ENCODE measurements around the gene TMC8. TPM values are rescaled to one million over a fixed set of nuclear protein-coding genes. Genes with fewer than 3 reads are reported as not detected.

TMC8 gene
- polyA plus RNA-seq, 1 donor from 2014 or later, result 0.41 TPM

DNA sequence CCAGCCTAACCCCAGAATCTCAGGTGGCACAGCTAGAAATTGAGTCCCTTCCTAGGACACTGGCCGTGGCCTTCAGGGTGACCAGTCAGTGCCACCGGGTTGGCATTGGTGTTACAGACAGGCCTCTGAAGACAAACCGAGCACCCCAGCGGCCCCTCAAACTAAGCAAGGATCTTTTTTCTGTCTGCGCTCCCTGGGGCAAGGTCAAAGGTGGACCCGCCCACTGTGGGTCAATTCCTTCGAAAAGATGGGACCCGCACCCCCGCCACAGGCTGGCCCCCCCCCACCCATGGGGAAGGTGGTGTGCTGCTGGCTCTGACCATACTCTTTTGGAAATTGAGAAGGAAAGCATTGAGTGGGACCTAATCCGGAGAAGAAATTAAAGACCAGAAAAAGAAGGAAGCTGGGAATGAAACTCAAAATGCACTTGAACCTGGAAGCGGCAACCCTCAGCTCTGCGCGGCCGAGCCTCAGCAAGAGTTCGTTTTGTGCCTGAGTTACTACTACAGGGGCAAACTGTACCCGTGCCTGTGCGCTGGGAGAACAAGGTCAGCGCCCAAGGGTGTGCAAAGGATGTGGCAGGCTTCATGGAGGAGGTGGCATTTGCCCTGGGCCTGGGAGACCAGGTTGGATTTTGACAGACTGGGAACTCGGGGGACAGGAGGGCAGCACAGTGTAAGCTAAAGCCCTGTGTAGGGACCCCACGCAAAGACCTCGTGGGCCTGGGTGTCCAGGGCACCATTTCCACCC lies 22.4 kb upstream of the TMC8 start:
- Histone ChIP-seq H3K36me3 (ENCODE audit: insufficient read depth, low read length) (peaks cover 12% of the 10 kb centered on the region), H3K27ac (ENCODE audit: low read length) (no peak overlapping the region), H3K79me2 (replicated peaks; ENCODE audit: insufficient read depth, low read length) (no peaks in the 10 kb centered on the region), H4K20me1 (ENCODE audit: insufficient read depth) (no peaks in the 10 kb centered on the region), H3K4me3 (ENCODE audit: low read length) (no peak overlapping the region), H3K27me3 (ENCODE audit: insufficient read depth, low read depth, low read length) (no peaks in the 10 kb centered on the region), H3K4me2 (ENCODE audit: low read length) (no peak overlapping the region), H3K9me3 (ENCODE audit: low read length) (no peaks in the 10 kb centered on the region), H3K9ac (ENCODE audit: low read length) (no peak overlapping the region), H3K9me2 (ENCODE audit: insufficient read depth, low read length) (no peaks in the 10 kb centered on the region), H2AFZ (ENCODE audit: low read depth, low read length) (no peak overlapping the region), H3F3A (ENCODE audit: insufficient read depth, low read length, poor library complexity, severe bottlenecking) (no peaks in the 10 kb centered on the region)
- TF ChIP-seq, protein P1, sequence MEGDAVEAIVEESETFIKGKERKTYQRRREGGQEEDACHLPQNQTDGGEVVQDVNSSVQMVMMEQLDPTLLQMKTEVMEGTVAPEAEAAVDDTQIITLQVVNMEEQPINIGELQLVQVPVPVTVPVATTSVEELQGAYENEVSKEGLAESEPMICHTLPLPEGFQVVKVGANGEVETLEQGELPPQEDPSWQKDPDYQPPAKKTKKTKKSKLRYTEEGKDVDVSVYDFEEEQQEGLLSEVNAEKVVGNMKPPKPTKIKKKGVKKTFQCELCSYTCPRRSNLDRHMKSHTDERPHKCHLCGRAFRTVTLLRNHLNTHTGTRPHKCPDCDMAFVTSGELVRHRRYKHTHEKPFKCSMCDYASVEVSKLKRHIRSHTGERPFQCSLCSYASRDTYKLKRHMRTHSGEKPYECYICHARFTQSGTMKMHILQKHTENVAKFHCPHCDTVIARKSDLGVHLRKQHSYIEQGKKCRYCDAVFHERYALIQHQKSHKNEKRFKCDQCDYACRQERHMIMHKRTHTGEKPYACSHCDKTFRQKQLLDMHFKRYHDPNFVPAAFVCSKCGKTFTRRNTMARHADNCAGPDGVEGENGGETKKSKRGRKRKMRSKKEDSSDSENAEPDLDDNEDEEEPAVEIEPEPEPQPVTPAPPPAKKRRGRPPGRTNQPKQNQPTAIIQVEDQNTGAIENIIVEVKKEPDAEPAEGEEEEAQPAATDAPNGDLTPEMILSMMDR (IDR thresholded peaks at IDR 0.05; ENCODE audit: poor library complexity, severe bottlenecking), result no peak
- TF ChIP-seq RAD21 (conservative IDR thresholded peaks at IDR 0.05) (no peak), MXI1 (conservative IDR thresholded peaks at IDR 0.05; ENCODE audit: poor library complexity, severe bottlenecking) (no peak), EP300 (conservative IDR thresholded peaks at IDR 0.05; ENCODE audit: poor library complexity, severe bottlenecking) (no peak)
- TF ChIP-seq, protein P2, sequence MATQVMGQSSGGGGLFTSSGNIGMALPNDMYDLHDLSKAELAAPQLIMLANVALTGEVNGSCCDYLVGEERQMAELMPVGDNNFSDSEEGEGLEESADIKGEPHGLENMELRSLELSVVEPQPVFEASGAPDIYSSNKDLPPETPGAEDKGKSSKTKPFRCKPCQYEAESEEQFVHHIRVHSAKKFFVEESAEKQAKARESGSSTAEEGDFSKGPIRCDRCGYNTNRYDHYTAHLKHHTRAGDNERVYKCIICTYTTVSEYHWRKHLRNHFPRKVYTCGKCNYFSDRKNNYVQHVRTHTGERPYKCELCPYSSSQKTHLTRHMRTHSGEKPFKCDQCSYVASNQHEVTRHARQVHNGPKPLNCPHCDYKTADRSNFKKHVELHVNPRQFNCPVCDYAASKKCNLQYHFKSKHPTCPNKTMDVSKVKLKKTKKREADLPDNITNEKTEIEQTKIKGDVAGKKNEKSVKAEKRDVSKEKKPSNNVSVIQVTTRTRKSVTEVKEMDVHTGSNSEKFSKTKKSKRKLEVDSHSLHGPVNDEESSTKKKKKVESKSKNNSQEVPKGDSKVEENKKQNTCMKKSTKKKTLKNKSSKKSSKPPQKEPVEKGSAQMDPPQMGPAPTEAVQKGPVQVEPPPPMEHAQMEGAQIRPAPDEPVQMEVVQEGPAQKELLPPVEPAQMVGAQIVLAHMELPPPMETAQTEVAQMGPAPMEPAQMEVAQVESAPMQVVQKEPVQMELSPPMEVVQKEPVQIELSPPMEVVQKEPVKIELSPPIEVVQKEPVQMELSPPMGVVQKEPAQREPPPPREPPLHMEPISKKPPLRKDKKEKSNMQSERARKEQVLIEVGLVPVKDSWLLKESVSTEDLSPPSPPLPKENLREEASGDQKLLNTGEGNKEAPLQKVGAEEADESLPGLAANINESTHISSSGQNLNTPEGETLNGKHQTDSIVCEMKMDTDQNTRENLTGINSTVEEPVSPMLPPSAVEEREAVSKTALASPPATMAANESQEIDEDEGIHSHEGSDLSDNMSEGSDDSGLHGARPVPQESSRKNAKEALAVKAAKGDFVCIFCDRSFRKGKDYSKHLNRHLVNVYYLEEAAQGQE (IDR thresholded peaks at IDR 0.05; ENCODE audit: borderline replicate concordance), result no peak

DNA sequence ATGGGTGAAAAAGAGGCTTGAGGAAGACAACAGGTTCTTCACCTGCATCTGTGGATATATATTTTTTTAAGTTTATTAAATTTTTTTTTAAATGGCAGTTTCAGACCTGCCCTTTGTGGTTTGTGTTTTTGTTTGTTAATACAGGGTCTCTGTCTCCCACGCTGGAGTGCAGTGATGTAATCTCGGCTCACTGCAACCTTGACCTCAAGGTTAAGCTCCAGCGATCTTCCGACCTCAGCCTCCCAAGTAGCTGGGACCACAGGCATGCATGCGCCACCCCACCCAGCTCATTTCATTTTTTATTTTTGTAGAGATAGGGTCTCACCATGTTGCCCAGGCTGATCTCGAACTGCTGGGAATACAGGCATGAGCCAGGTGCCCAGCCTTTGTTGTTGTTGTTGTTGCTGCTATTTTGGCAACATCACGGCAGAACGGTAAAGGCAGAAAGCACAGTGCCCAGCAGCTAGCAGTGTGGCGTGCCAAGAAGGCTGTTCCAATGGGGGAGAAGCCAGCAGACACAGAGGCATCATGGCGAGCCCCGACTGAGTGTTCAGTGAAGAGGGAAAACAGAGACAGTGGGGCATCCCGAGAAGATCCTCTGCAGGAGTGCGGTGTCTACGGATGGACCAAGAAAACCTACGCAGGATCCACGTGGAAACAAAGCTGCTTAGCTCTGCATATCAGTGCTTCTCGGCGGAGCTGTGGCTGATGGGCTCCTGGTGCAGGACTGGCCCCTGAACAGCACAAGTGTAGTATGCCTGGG lies 21.7 kb upstream of the TMC8 start:
- no peaks in the 10 kb centered on the region for H3K79me2 ChIP-seq (replicated peaks; ENCODE audit: insufficient read depth, low read length)
- H3F3A ChIP-seq (ENCODE audit: insufficient read depth, low read length, poor library complexity, severe bottlenecking), result no peaks in the 10 kb centered on the region
- H3K27me3 ChIP-seq (ENCODE audit: insufficient read depth, low read depth, low read length), result no peaks in the 10 kb centered on the region
- H4K20me1 ChIP-seq (ENCODE audit: insufficient read depth), result no peaks in the 10 kb centered on the region
- H3K27ac ChIP-seq (ENCODE audit: low read length), result no peak overlapping the region
- TF ChIP-seq EP300 (conservative IDR thresholded peaks at IDR 0.05; ENCODE audit: poor library complexity, severe bottlenecking) (no peak), TAF1 (IDR thresholded peaks at IDR 0.05; ENCODE audit: low read depth) (no peak), SMC3 (conservative IDR thresholded peaks at IDR 0.05; ENCODE audit: poor library complexity) (no peak), POLR2AphosphoS5 (IDR thresholded peaks at IDR 0.05) (no peak), MXI1 (conservative IDR thresholded peaks at IDR 0.05; ENCODE audit: poor library complexity, severe bottlenecking) (no peak), EZH2 (IDR thresholded peaks at IDR 0.05; ENCODE audit: borderline replicate concordance, insufficient read depth, low read length, poor library complexity, severe bottlenecking) (no peak), RAD21 (conservative IDR thresholded peaks at IDR 0.05) (no peak)
- TF ChIP-seq, protein P1 (IDR thresholded peaks at IDR 0.05; ENCODE audit: poor library complexity, severe bottlenecking), result no peak
- TF ChIP-seq, protein P2 (IDR thresholded peaks at IDR 0.05; ENCODE audit: borderline replicate concordance), result no peak
- no peaks in the 10 kb centered on the region for H3K9me3 ChIP-seq (ENCODE audit: low read length)
- no peak overlapping the region for H3K4me2 ChIP-seq (ENCODE audit: low read length)
- H3K4me3 ChIP-seq (ENCODE audit: low read length), result no peak overlapping the region
- no peaks in the 10 kb centered on the region for H3K9me2 ChIP-seq (ENCODE audit: insufficient read depth, low read length)
- H3K36me3 ChIP-seq (ENCODE audit: insufficient read depth, low read length), result peaks cover 9% of the 10 kb centered on the region
- no peak overlapping the region for H2AFZ ChIP-seq (ENCODE audit: low read depth, low read length)
- no peak overlapping the region for H3K9ac ChIP-seq (ENCODE audit: low read length)

Data from neural cell (in vitro differentiated cells).